Measurements from ENCODE around the gene NMT2.

The NMT2 gene

DNA sequence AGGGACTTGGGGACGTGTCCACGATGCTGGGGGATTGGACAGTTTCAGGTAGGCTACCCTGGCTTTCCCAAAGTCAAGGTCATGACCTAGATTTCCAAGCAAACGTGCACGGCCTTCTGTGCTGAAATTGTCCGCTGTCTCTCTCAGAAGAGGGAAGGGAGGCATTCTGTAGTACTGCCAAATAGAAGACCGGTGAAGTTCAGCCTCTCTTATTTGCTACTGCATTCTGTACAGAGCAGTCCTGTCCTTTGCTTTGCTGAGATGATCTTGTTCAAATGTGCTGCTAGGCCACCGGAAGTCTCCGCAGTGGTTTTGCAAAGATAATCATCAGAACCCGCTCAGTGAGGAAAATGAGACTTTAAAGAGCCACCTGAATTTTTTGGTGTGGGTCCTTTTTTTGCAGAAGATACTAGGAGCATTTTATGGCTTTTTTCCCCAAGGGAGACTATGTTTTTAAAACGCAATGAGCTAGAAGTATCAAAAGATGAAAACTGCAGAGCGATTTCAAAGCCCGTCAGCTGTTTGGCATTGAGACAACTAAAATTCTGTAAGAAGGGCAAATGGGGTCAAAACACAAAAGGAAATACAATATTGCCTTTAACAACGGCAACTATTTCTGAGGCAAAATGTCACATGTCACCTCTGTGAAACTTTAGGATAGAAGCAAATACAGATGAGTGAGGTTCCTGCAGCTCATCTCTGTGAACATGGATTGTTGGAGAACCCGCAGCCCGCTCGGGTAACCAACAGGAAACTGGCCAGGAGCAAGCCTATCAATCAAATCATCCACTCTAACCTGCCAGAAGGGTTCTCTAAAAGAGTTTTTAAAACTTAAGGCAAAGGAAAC lies 1.3 kb upstream of the NMT2 start:
- no peak overlapping the region for H3K9ac ChIP-seq (ENCODE audit: insufficient read length)
- TF ChIP-seq FOXP2 (optimal IDR thresholded peaks at IDR 0.05; ENCODE audit: control extremely low read depth, extremely low read length, insufficient read depth) (no peak), POLR2AphosphoS5 (IDR thresholded peaks at IDR 0.05; ENCODE audit: borderline replicate concordance, low read depth, low read length) (no peak), EZH2 (IDR thresholded peaks at IDR 0.05) (no peak)
- no peaks in the 10 kb centered on the region for H3K36me3 ChIP-seq (ENCODE audit: insufficient read depth, low read length)
- no peak for DNase-seq (ENCODE audit: low read depth, low spot score)
- H3K4me3 ChIP-seq, result no peak overlapping the region
- no peaks in the 10 kb centered on the region for H3K9me3 ChIP-seq (ENCODE audit: low read depth, low read length)
- no peak overlapping the region for H3K27ac ChIP-seq

DNA sequence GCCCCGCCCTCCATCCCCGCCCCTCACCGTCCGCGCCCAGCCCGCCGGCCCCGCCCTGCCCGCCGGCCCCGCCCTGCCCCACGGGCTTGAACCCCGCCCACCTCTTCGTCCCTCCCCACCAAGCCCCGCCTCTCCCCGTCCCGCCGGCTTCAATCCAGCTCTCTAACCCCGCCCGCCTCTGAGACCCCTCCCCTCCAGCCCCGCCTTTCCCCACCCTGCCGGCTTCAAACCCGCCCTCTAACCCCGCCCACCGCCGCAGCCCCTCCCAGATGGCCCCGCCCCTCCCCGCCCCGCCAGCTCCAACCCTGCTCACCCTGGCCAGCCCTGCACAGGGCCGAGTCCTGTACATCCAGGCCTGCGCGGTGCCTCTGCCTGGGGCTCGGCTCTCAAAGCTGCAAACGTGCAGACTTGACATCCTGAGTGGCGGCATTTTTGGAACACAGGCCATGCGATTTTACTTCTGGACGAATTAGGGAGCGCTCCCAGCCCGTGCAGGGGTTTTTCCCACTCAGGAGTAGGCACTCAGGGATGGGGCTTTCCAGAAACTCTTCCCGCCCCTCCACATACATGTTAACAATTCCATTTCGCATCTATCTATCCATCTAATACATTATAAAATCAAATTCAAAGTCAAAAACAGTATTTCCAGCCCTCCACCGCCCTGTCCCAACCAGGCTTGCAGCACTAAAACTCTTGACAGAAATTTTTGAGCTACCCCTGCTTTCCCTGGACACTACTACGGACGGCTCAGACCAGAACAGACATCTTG lies 477 bp upstream of the NMT2 start:
- H3K36me3 ChIP-seq (ENCODE audit: insufficient read depth, low read length), result no peaks in the 10 kb centered on the region
- no peak overlapping the region for H3K27ac ChIP-seq
- no peaks in the 10 kb centered on the region for H3K9me3 ChIP-seq (ENCODE audit: low read depth, low read length)
- no peak overlapping the region for H3K9ac ChIP-seq (ENCODE audit: insufficient read length)
- no peak for DNase-seq (ENCODE audit: low read depth, low spot score)
- 0 out of 2 replicates have a peak overlapping the region, but pooled peaks have one; percentile 33 for H3K4me3 ChIP-seq
- TF ChIP-seq FOXP2 (optimal IDR thresholded peaks at IDR 0.05; ENCODE audit: control extremely low read depth, extremely low read length, insufficient read depth), result no peak
- TF ChIP-seq POLR2AphosphoS5 (IDR thresholded peaks at IDR 0.05; ENCODE audit: borderline replicate concordance, low read depth, low read length), result no peak
- no peak for TF ChIP-seq EZH2 (IDR thresholded peaks at IDR 0.05)

DNA sequence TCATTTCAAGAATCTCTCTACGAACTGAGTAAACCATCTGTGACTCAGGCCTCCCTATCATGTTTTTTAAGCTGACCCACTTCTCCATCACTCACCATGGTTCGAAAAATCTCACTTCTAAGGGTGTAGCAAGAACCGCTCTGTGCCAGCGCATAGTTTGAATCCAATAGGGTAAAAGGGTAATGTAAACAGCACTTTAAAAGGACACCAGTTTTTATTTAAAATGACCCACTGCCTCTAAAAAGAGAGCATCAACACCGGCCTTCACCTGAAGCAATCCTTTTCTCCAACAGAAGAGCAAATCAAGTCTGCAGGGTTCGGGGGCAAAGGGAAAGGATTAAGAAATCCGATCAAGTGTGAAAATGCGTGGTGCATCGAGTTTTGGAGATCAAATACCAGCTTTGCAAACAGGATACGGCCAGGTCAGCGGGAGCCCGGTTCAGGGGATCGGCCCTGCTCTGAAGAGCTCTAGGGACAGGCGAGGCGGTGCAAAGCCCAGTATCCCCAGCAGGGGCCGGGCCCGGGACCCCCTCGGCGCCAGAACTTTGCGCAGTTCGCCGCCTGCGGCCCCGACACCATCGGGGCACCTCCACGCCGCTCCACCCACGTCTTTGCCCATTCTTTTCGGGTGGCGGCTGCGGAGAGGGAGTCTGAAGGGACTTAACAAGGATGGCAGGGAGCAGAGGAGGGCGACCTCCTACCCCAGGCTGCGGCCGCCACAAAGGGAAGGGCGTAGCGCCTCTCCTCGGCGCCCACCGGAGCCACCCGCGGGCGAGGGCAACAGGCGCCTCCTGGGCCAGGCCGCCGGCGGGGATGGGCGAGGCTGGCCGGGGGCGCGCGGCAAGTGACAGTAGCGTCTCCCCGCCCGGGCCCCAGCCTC lies 842 bp downstream of the NMT2 start:
- no peaks in the 10 kb centered on the region for H3K36me3 ChIP-seq (ENCODE audit: insufficient read depth, low read length)
- TF ChIP-seq EZH2 (IDR thresholded peaks at IDR 0.05), result no peak
- DNase-seq (ENCODE audit: low read depth, low spot score), result no peak
- H3K27ac ChIP-seq, result no peak overlapping the region
- peak overlapping the region; percentile 77 for H3K4me3 ChIP-seq
- H3K9ac ChIP-seq (ENCODE audit: insufficient read length), result no peak overlapping the region
- H3K9me3 ChIP-seq (ENCODE audit: low read depth, low read length), result no peaks in the 10 kb centered on the region

DNA sequence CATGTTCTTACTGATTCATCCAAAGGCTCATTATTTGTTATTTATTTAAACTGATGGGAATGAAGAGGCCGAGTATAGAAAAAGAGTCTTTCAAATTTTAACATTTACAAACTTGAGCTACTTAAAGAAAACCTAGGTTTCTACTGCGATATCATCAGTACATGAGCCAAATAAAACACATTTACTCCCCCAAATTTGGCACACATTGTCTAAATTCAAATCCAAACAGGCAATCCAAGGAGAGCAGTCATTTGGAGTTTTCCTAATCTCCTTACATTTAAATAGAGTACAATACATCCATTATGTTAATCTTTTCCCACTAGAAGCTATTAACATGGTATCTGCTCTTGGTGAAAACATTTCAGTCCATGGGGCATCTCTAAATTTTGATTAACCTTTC lies 2.2 kb downstream of the NMT2 start:
- H3K27ac ChIP-seq, result no peak overlapping the region
- no peaks in the 10 kb centered on the region for H3K9me3 ChIP-seq (ENCODE audit: low read depth, low read length)
- no peak overlapping the region for H3K9ac ChIP-seq (ENCODE audit: insufficient read length)
- no peaks in the 10 kb centered on the region for H3K36me3 ChIP-seq (ENCODE audit: insufficient read depth, low read length)
- H3K4me3 ChIP-seq, result no peak overlapping the region
- TF ChIP-seq FOXP2 (optimal IDR thresholded peaks at IDR 0.05; ENCODE audit: control extremely low read depth, extremely low read length, insufficient read depth) (no peak), EZH2 (IDR thresholded peaks at IDR 0.05) (no peak)
- DNase-seq (ENCODE audit: low read depth, low spot score), result no peak

DNA sequence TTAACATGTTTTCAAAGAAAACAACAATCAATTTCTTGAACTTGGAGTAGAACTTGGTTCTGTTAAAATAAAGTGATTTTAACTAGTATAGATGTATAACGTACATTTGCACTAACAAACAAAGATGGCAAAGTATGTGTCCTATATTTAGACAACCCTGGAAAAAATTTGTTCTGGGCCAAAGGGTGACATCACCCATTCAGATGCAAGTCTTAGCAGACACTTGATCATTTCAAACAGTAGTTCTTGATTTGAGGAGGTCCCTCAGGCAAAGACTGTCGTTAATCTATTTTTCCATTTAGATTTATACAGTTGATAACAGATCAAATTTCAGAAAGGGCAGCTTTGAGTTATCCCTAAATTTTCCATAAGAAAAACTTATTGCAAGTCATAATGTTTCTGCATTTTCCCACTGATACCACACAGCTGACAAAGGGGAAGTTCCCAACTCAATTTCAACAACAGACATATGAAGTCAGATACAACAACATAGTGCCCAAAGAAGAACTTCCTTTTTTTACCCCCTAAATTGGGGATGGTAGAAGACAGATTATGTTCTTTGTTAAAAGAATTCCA lies 5.2 kb downstream of the NMT2 start:
- H3K9ac ChIP-seq (ENCODE audit: insufficient read length), result no peak overlapping the region

GRCh38 chr10:15158972-15159371 lies 9.5 kb downstream of the NMT2 start:
- DNase-seq (ENCODE audit: low read depth, low spot score), result no peak
- no peaks in the 10 kb centered on the region for H3K9me3 ChIP-seq (ENCODE audit: low read depth, low read length)
- H3K4me3 ChIP-seq, result no peak overlapping the region

More for the DNA sequence above, 5.2 kb downstream of the NMT2 start:
- no peak overlapping the region for H3K4me3 ChIP-seq
- no peaks in the 10 kb centered on the region for H3K36me3 ChIP-seq (ENCODE audit: insufficient read depth, low read length)
- H3K9me3 ChIP-seq (ENCODE audit: low read depth, low read length), result no peaks in the 10 kb centered on the region
- H3K27ac ChIP-seq, result no peak overlapping the region
- no peak for TF ChIP-seq POLR2AphosphoS5 (IDR thresholded peaks at IDR 0.05; ENCODE audit: borderline replicate concordance, low read depth, low read length)
- no peak for TF ChIP-seq FOXP2 (optimal IDR thresholded peaks at IDR 0.05; ENCODE audit: control extremely low read depth, extremely low read length, insufficient read depth)
- TF ChIP-seq EZH2 (IDR thresholded peaks at IDR 0.05), result no peak
- no peak for DNase-seq (ENCODE audit: low read depth, low spot score)

GRCh38 chr10:15158448-15158847 lies 10.0 kb downstream of the NMT2 start:
- no peak for TF ChIP-seq EZH2 (IDR thresholded peaks at IDR 0.05)
- TF ChIP-seq FOXP2 (optimal IDR thresholded peaks at IDR 0.05; ENCODE audit: control extremely low read depth, extremely low read length, insufficient read depth), result no peak
- no peak for TF ChIP-seq POLR2AphosphoS5 (IDR thresholded peaks at IDR 0.05; ENCODE audit: borderline replicate concordance, low read depth, low read length)
- no peaks in the 10 kb centered on the region for H3K36me3 ChIP-seq (ENCODE audit: insufficient read depth, low read length)

More at GRCh38 chr10:15158972-15159371, 9.5 kb downstream of the NMT2 start:
- TF ChIP-seq POLR2AphosphoS5 (IDR thresholded peaks at IDR 0.05; ENCODE audit: borderline replicate concordance, low read depth, low read length) (no peak), EZH2 (IDR thresholded peaks at IDR 0.05) (no peak), FOXP2 (optimal IDR thresholded peaks at IDR 0.05; ENCODE audit: control extremely low read depth, extremely low read length, insufficient read depth) (no peak)
- Histone ChIP-seq H3K27ac (no peak overlapping the region), H3K36me3 (ENCODE audit: insufficient read depth, low read length) (no peaks in the 10 kb centered on the region), H3K9ac (ENCODE audit: insufficient read length) (no peak overlapping the region)

More at GRCh38 chr10:15158448-15158847, 10.0 kb downstream of the NMT2 start:
- no peak overlapping the region for H3K9ac ChIP-seq (ENCODE audit: insufficient read length)
- no peak overlapping the region for H3K27ac ChIP-seq
- DNase-seq (ENCODE audit: low read depth, low spot score), result no peak
- H3K9me3 ChIP-seq (ENCODE audit: low read depth, low read length), result no peaks in the 10 kb centered on the region
- no peak overlapping the region for H3K4me3 ChIP-seq

All from SK-N-MC (cell line).